Panc1 (cell line): ENCODE results near the gene DNAI2. TPM values are rescaled to one million over a fixed set of nuclear protein-coding genes. Genes with fewer than 3 reads are reported as not detected.

ENCODE experiments used
- ATAC-seq: fragments of 200-7000 bp; cut with Tn5 transposase; 2 replicates; pipeline ENCODE4 v1.9.1; 2020; ENCODE audit warnings: mild to moderate bottlenecking, moderate library complexity
- BruUV-seq: library from RNA; stranded (reverse); fragments of 400-500 nt; replicated peaks from 2 replicates; lab custom pipeline; 2021; lab: Mats Ljungman, UMichigan
- CTCF ChIA-PET: fragments of 300-600 bp; sonication (Branson Sonifier 250); formaldehyde crosslinking; loops from one replicate; lab custom pipeline; 2022; ENCODE audit warnings: antibody characterized with exemption; lab: Charles Lee
- POLR2A ChIA-PET: fragments of 300-600 bp; sonication (Branson Sonifier 250); formaldehyde crosslinking; loops from one replicate; lab custom pipeline; 2022; ENCODE audit warnings: antibody characterized with exemption; lab: Charles Lee
- DNase-seq: peaks from one replicate; pipeline ENCODE4 v3.0.0-alpha.2; 2010; ENCODE audit warnings: low read depth, low spot score
- H3K27ac ChIP-seq: 2 replicates; pipeline ENCODE4 v1.5.1; 2011; ENCODE audit warnings: mild to moderate bottlenecking, low read length, inconsistent platforms
- H3K27me3 ChIP-seq: fragments of 200-500 bp; sonication (Bioruptor generic); 2 replicates; pipeline ENCODE4 v1.6.0; 2014; ENCODE audit warnings: low read length, inconsistent platforms; ENCODE audit not compliant: control insufficient read depth, insufficient read depth
- H3K36me3 ChIP-seq: fragments of 200-500 bp; sonication (Bioruptor generic); 2 replicates; pipeline ENCODE4 v1.5.1; 2014; ENCODE audit warnings: inconsistent platforms, mild to moderate bottlenecking, low read length, moderate library complexity; ENCODE audit not compliant: control insufficient read depth, insufficient read depth
- H3K4me1 ChIP-seq: 2 replicates; pipeline ENCODE4 v1.5.1; 2011; ENCODE audit warnings: inconsistent platforms, mild to moderate bottlenecking, low read length, moderate library complexity; ENCODE audit not compliant: control insufficient read depth, insufficient read depth
- H3K4me3 ChIP-seq, 2 experiments: 2 replicates each; pipeline ENCODE4 v1.5.1; 2011 to 2012; ENCODE audit warnings: low read depth in 2 of 2, low read length in 2 of 2, mild to moderate bottlenecking in 2 of 2, inconsistent platforms in 1 of 2, moderate library complexity in 1 of 2
- H3K9me3 ChIP-seq: fragments of 200-500 bp; sonication (Bioruptor generic); 2 replicates; pipeline ENCODE4 v1.5.1; 2014; ENCODE audit warnings: low read depth, mild to moderate bottlenecking, inconsistent platforms, low read length, moderate library complexity; ENCODE audit not compliant: control insufficient read depth, insufficient read depth
- CTCF ChIP-seq: fragments of 450-650 bp; IDR thresholded peaks from 2 replicates; pipeline ENCODE4 v1.5.1; 2017; ENCODE audit warnings: mild to moderate bottlenecking
- POLR2AphosphoS5 ChIP-seq: IDR thresholded peaks from 2 replicates; pipeline ENCODE4 v1.6.1; 2012; ENCODE audit warnings: mild to moderate bottlenecking, low read depth, low read length, moderate library complexity
- REST ChIP-seq, 2 experiments: IDR thresholded peaks; 2 replicates each; pipeline ENCODE4 v1.6.1; 2011 to 2012; ENCODE audit warnings: low read depth in 2 of 2, control low read depth in 1 of 2, low read length in 1 of 2, mild to moderate bottlenecking in 1 of 2, moderate library complexity in 1 of 2; ENCODE audit not compliant: insufficient read depth in 1 of 2
- SIN3A ChIP-seq: IDR thresholded peaks from 2 replicates; pipeline ENCODE4 v1.6.1; 2012; ENCODE audit warnings: low read depth, mild to moderate bottlenecking, low read length, moderate library complexity, borderline replicate concordance; ENCODE audit not compliant: insufficient read depth
- TCF7L2 ChIP-seq: IDR thresholded peaks from 2 replicates; pipeline ENCODE4 v1.6.1; 2011; ENCODE audit warnings: mild to moderate bottlenecking, low read depth, low read length, inconsistent platforms
- in situ Hi-C: cut with HindIII; loops from 2 replicates; pipeline ENCODE4 v1.10.0; 2016; ENCODE audit warnings: low sequenced_read_pairs, low pct_unique_long_range_greater_than_20kb
- intact Hi-C: fragments of 100-400 bp; cut with micrococcal nuclease; formaldehyde crosslinking; loops from one replicate; pipeline ENCODE4 v1.10.0; 2022; ENCODE audit not compliant: unreplicated experiment
- total RNA-seq: library from RNA; stranded (reverse); gene quantifications from one replicate; pipeline ENCODE4 v1.2.1, GENCODE V29; 2021; ENCODE audit not compliant: unreplicated experiment

Gene DNAI2
- total RNA-seq, 1 experiment from 2014 or later, result not detected

DNA sequence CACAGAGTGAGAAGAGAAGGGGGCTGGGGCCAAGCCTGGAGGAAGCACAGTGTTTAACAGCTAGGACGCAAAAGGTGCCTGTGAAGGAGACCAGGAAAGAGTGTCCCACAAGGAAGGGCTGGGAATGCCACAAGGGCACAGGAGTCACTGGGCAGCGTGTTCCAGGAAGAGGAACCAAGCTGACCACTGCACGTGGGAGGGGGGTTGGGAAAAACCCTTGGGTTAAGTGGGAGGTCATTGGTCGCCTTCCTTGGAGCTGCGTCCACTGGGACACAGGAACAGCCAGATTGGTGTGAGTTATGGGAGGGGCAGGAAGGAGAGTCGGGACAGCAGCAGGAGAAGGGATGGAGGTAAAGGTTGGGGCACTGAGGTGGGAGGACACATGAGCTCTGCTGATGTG, 47.8 kb upstream of the DNAI2 start:
- no peak for ATAC-seq
- H3K4me3 ChIP-seq, result no peak overlapping the region
- no peaks in the 10 kb centered on the region for H3K36me3 ChIP-seq
- POLR2A ChIA-PET, result no interaction called here
- intact Hi-C loops (no loop called here), in situ Hi-C loops (no loop called here)
- no peaks in the 10 kb centered on the region for H3K9me3 ChIP-seq
- no peaks in the 10 kb centered on the region for H3K27me3 ChIP-seq
- CTCF ChIA-PET, result no interaction called here
- no peaks in the 10 kb centered on the region for H3K4me1 ChIP-seq
- H3K27ac ChIP-seq, result no peak overlapping the region
- DNase-seq, result no peak
- no peak for TF ChIP-seq POLR2AphosphoS5
- TF ChIP-seq REST (IDR thresholded peaks at IDR 0.05; ENCODE audit: insufficient read depth in 1 of 2, low read depth in 2 of 2, low read length in 1 of 2), result no peak
- TF ChIP-seq SIN3A, result no peak
- TF ChIP-seq CTCF, result no peak
- no peak for TF ChIP-seq TCF7L2
- no TSS peak for BruUV-seq

DNA sequence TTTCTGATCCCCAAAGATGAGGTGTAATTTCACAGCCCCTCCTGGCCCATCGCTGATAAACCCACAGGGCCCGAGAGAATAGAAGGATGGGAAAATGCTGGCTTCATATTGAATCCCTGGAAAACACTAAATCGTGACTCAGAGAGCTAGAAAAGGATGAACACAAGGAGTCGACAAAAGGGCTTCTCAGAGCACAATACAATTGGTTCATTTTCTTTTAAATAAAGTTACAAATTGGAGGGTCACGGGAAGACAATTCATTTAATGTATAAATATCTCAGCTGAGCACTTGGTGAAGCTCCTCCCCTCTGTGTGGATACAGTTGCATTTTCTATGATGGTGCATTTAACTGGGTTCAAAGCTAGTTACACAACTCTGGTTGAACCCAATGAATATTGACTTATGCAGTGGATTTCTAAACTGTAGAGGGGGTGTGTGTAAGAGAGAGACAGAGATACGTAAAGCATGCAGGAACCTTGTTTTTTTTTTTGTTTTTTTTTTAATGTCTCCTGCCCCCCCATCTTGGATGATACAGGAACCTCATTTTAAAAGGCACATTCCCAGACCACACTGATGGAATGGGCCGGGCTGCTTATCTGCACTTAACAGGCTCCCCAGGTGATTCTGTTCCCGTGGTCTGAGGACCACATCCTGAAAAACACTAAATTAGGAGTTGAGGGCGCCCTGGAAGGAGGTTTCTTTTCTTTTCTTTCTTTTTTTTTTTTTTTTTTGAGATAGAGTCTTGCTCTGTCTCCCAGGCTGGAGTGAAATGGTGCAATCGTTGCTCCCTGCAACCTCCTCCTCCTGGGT, 46.6 kb upstream of the DNAI2 start:
- H3K9me3 ChIP-seq, result no peaks in the 10 kb centered on the region
- intact Hi-C loops (no loop called here), in situ Hi-C loops (no loop called here)
- no peak for DNase-seq
- TF ChIP-seq REST (IDR thresholded peaks at IDR 0.05; ENCODE audit: insufficient read depth in 1 of 2, low read depth in 2 of 2, low read length in 1 of 2) (no peak), SIN3A (no peak), TCF7L2 (no peak), POLR2AphosphoS5 (no peak), CTCF (no peak)
- ChIA-PET CTCF (no interaction called here), POLR2A (no interaction called here)
- no TSS peak for BruUV-seq
- no peaks in the 10 kb centered on the region for H3K4me1 ChIP-seq
- no peaks in the 10 kb centered on the region for H3K27me3 ChIP-seq
- H3K27ac ChIP-seq, result no peak overlapping the region
- H3K4me3 ChIP-seq, result no peak overlapping the region
- H3K36me3 ChIP-seq, result no peaks in the 10 kb centered on the region
- ATAC-seq, result no peak
